HepG2 (cell line): Measurements from ENCODE around the gene NLRP8. TPM values are rescaled to one million over a fixed set of nuclear protein-coding genes. Genes with fewer than 3 reads are reported as not detected.
"Not testable (repeated sequence)": the region's sequence is repeated elsewhere in the genome, so short reads cannot be mapped to it uniquely, and the experiment has no call there.

Experiments
- ATAC-seq: fragments of 200-7000 bp; cut with Tn5 transposase; 3 replicates; pipeline ENCODE4 v1.9.1; 2020; ENCODE audit warnings: mild to moderate bottlenecking, moderate library complexity
- BruUV-seq: library from RNA; stranded (reverse); fragments of 400-500 nt; replicated peaks from 2 replicates; lab custom pipeline; 2021; lab: Mats Ljungman, UMichigan
- CTCF ChIA-PET: fragments of 300-600 bp; formaldehyde crosslinking; extraction: SDS; loops from one replicate; lab custom pipeline; 2021; ENCODE audit warnings: low total read pairs, inconsistent platforms, low intra/inter-chr PET ratio; lab: Yijun Ruan, JAX
- POLR2A ChIA-PET: fragments of 350-600 bp; sonication (Branson Sonifier 250); formaldehyde crosslinking; loops from one replicate; lab custom pipeline; 2020; ENCODE audit warnings: antibody characterized with exemption, inconsistent platforms; lab: Yijun Ruan, JAX
- DNase-seq: peaks from one replicate; pipeline ENCODE4 v3.0.0-alpha.2; 2015; ENCODE audit warnings: low spot score
- FAIRE-seq: peaks from 3 replicates; lab custom pipeline; 2011; peaks lifted over from hg19 to GRCh38; lab: Jason Lieb, UNC
- H2AFZ ChIP-seq: one replicate; pipeline ENCODE4 v1.6.1; 2011; ENCODE audit warnings: low read length, inconsistent platforms
- H3K27ac ChIP-seq: fragments of 300-600 bp; 3 replicates; pipeline ENCODE4 v1.8.0; 2011; ENCODE audit warnings: mixed run types, mild to moderate bottlenecking, mixed read lengths, low read length, inconsistent platforms; ENCODE audit not compliant: insufficient read depth; ENCODE audit errors: extremely low read length
- H3K27me3 ChIP-seq, 2 experiments: fragments of 200-600 bp in 1 of 2; 2 replicates in 1 of 2; 3 replicates in 1 of 2; pipeline versions ENCODE4 v1.6.0 to v1.8.0; 2011; ENCODE audit warnings: low read length in 2 of 2, mild to moderate bottlenecking in 2 of 2, moderate library complexity in 2 of 2, inconsistent platforms in 1 of 2; ENCODE audit not compliant: insufficient read depth in 2 of 2, control insufficient read depth in 1 of 2
- H3K36me3 ChIP-seq, 2 experiments: fragments of 200-600 bp in 1 of 2; replicated peaks in 1 of 2; 2 replicates in 1 of 2; 3 replicates in 1 of 2; pipeline versions ENCODE4 v1.5.1 to v1.8.0; 2011; ENCODE audit warnings: low read length in 2 of 2, inconsistent platforms in 1 of 2; ENCODE audit not compliant: insufficient read depth in 2 of 2, control insufficient read depth in 1 of 2
- H3K4me1 ChIP-seq: 2 replicates; pipeline ENCODE4 v1.5.1; 2012; ENCODE audit warnings: low read length, inconsistent platforms; ENCODE audit not compliant: insufficient read depth
- H3K4me2 ChIP-seq: 2 replicates; pipeline ENCODE4 v1.6.0; 2011; ENCODE audit warnings: low read depth, low read length, inconsistent platforms
- H3K4me3 ChIP-seq, 3 experiments: fragments of 200-600 bp in 1 of 3; sonication (generic), shearing (Covaris generic) in 1 of 3; replicated peaks in 1 of 3; 2 replicates each; pipeline ENCODE4 v1.5.1; 2011 to 2016; ENCODE audit warnings: low read length in 3 of 3, inconsistent platforms in 2 of 3, low read depth in 2 of 3, mild to moderate bottlenecking in 2 of 3, control low read depth in 1 of 3, mixed read lengths in 1 of 3; ENCODE audit not compliant: insufficient read depth in 1 of 3
- H3K79me2 ChIP-seq: one replicate; pipeline ENCODE4 v1.6.1; 2011; ENCODE audit warnings: low read length, inconsistent platforms; ENCODE audit not compliant: insufficient read depth
- H3K9ac ChIP-seq: 2 replicates; pipeline ENCODE4 v1.6.0; 2011; ENCODE audit warnings: mild to moderate bottlenecking, low read depth, low read length, inconsistent platforms; ENCODE audit not compliant: insufficient read depth
- H3K9me3 ChIP-seq: 2 replicates; pipeline ENCODE4 v1.5.1; 2012; ENCODE audit warnings: mild to moderate bottlenecking, low read length
- H4K20me1 ChIP-seq: 2 replicates; pipeline ENCODE4 v1.6.0; 2011; ENCODE audit warnings: inconsistent platforms, mild to moderate bottlenecking, low read length, moderate library complexity; ENCODE audit not compliant: insufficient read depth
- ISX ChIP-seq: sonication (generic); formaldehyde crosslinking; conservative IDR thresholded peaks from 2 replicates; pipeline ENCODE4 v1.5.0; 2020; ENCODE audit warnings: missing genetic modification reagents
- JUN ChIP-seq: sonication (generic); formaldehyde crosslinking; IDR thresholded peaks from 2 replicates; pipeline ENCODE4 v1.4.0; 2020; ENCODE audit warnings: mild to moderate bottlenecking, missing genetic modification reagents
- MIER2 ChIP-seq: IDR thresholded peaks from 2 replicates; pipeline ENCODE4 v1.6.1; 2016; ENCODE audit warnings: missing biosample characterization, missing genetic modification reagents
- RAD51 ChIP-seq: fragments of 450-650 bp; IDR thresholded peaks from 2 replicates; pipeline ENCODE4 v1.6.1; 2016; ENCODE audit warnings: borderline replicate concordance
- REST ChIP-seq, 2 experiments: IDR thresholded peaks; 2 replicates each; pipeline ENCODE4 v1.6.1; 2011 to 2012; ENCODE audit warnings: low read length in 2 of 2, borderline replicate concordance in 1 of 2, low read depth in 1 of 2, mild to moderate bottlenecking in 1 of 2, moderate library complexity in 1 of 2
- WGBS: methylation state at CpG from one replicate; pipeline ENCODE4 v1.1.6; 2017; ENCODE audit warnings: low lambda C conversion rate; 5-methylcytosine and 5-hydroxymethylcytosine counted together
- in situ Hi-C: cut with HindIII; loops from 2 replicates; pipeline ENCODE4 v1.10.0; 2017; ENCODE audit warnings: low pct_unique_long_range_greater_than_20kb; ENCODE audit not compliant: extremely low pct_ligation_motif_present
- intact Hi-C: fragments of 100-400 bp; cut with micrococcal nuclease; formaldehyde crosslinking; loops from one replicate; pipeline ENCODE4 v1.10.0; 2022; ENCODE audit not compliant: unreplicated experiment
- polyA plus RNA-seq, 8 experiments: library from polyadenylated mRNA; depleted of rRNA in 3 of 8; stranded (reverse) in 7 of 8; unstranded in 1 of 8; fragments of >200 nt; fragmentation: Illumina TruSeq in 4 of 8; extraction: Trizol in 4 of 8; gene quantifications; 2 replicates each; pipeline versions ENCODE4 v1.2.1 to v1.2.3, GENCODE V29; 2011 to 2016; ENCODE audit warnings: low read depth in 4 of 8, missing spikeins in 1 of 8, mixed read lengths in 1 of 8; ENCODE audit not compliant: insufficient read depth in 1 of 8
- total RNA-seq, 5 experiments: library from RNA; depleted of rRNA; stranded (reverse); fragments of >200 nt; fragmentation: Illumina TruSeq; extraction: Trizol; gene quantifications; 2 replicates each; pipeline ENCODE4 v1.2.3, GENCODE V29; 2016; ENCODE audit warnings: low read depth in 1 of 5
- TF ChIP-seq, protein P1 (sequence below), 2 experiments: sonication (generic) in 1 of 2; formaldehyde crosslinking in 1 of 2; IDR thresholded peaks; 2 replicates each; pipeline versions ENCODE4 v1.5.1 to v1.6.1; 2011 to 2020; ENCODE audit warnings: borderline replicate concordance in 1 of 2, low read depth in 1 of 2, low read length in 1 of 2, mild to moderate bottlenecking in 1 of 2, missing genetic modification reagents in 1 of 2, moderate library complexity in 1 of 2

The NLRP8 gene
- total and polyA plus RNA-seq, 2 of the 13 experiments (the other 11 are each of a cell fraction or from before 2014, with no cell fraction given): not detected

- H3K27me3 ChIP-seq, in situ Hi-C loops, intact Hi-C loops, H3K9me3 ChIP-seq, H4K20me1 ChIP-seq, DNase-seq, FAIRE-seq, BruUV-seq, H3K4me2 ChIP-seq, H3K4me3 ChIP-seq, CTCF ChIA-PET, H3K36me3 ChIP-seq, H2AFZ ChIP-seq, H3K9ac ChIP-seq, H3K4me1 ChIP-seq, ATAC-seq, H3K27ac ChIP-seq, H3K79me2 ChIP-seq, POLR2A ChIA-PET: not testable (repeated sequence)
- WGBS: 2% methylated on average over 6 of the region's 7 CpGs
- TF ChIP-seq REST (IDR thresholded peaks at IDR 0.05; ENCODE audit: borderline replicate concordance in 1 of 2, low read depth in 1 of 2, low read length in 2 of 2) (peak in 1 of 2 experiments; percentile 63; a peak in 2 of 4 replicates), MIER2 (CRISPR knock-in tag) (peak; percentile 80)
These were observed 72.8 kb downstream of the NLRP8 start for GRCh38 chr19:56020355-56020975.

DNA sequence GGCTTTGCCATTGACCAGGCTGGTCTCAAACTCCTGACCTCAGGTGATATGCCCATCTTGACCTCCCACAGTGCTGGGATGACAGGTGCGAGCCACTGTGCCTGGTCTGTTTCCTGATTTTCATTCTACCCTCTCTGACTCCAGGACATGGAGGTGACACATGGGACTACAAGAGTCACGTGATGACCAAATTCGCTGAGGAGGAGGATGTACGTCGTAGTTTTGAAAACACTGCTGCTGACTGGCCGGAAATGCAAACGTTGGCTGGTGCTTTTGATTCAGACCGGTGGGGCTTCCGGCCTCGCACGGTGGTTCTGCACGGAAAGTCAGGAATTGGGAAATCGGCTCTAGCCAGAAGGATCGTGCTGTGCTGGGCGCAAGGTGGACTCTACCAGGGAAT is 79.1 kb downstream of the NLRP8 start:
- H3K27me3 ChIP-seq: peaks cover 0 to 11% of the 10 kb centered on the region in 2 experiments; a peak in 2 of 5 replicates
- POLR2A ChIA-PET: no interaction called here
- no peak overlapping the region for H3K4me2 ChIP-seq
- H3K27ac ChIP-seq: no peak overlapping the region
- H4K20me1 ChIP-seq: no peaks in the 10 kb centered on the region
- ATAC-seq (no peak), DNase-seq (no peak)
- H3K4me1 ChIP-seq: no peaks in the 10 kb centered on the region
- BruUV-seq: no TSS peak
- H3K36me3 ChIP-seq: no peaks in the 10 kb centered on the region
- H2AFZ ChIP-seq: no peak overlapping the region
- WGBS: 53% methylated on average over 15 of the region's 15 CpGs
- no peaks in the 10 kb centered on the region for H3K79me2 ChIP-seq
- intact Hi-C loops: no loop called here
- TF ChIP-seq JUN: no peak
- TF ChIP-seq RAD51: peak; percentile 67; the same call in 1 of the 2 replicates
- TF ChIP-seq ISX (CRISPR knock-in tag): no peak
- TF ChIP-seq, protein P1, sequence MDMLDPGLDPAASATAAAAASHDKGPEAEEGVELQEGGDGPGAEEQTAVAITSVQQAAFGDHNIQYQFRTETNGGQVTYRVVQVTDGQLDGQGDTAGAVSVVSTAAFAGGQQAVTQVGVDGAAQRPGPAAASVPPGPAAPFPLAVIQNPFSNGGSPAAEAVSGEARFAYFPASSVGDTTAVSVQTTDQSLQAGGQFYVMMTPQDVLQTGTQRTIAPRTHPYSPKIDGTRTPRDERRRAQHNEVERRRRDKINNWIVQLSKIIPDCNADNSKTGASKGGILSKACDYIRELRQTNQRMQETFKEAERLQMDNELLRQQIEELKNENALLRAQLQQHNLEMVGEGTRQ (IDR thresholded peaks at IDR 0.05; ENCODE audit: low read depth, low read length): peak; percentile 47; the same call in 1 of the 2 replicates
- TF ChIP-seq, protein P1 (CRISPR knock-in tag; IDR thresholded peaks at IDR 0.05; ENCODE audit: borderline replicate concordance): no peak
- TF ChIP-seq, all 625 proteins: peak for 2
- Histone ChIP-seq H3K9ac (no peak overlapping the region), H3K9me3 (no peaks in the 10 kb centered on the region), H3K4me3 (no peak overlapping the region)
- no peak for FAIRE-seq
- CTCF ChIA-PET: no interaction called here
- in situ Hi-C loops: no loop called here
